ENCODE data around the gene FAM200C.
"Not testable (repeated sequence)": the region's sequence is repeated elsewhere in the genome, so short reads cannot be mapped to it uniquely, and the experiment has no call there.

Gene FAM200C

GRCh38 chr5:160399402-160400353 lies at the start of gene FAM200C:
FAM200C (minus strand) TSS chr5:160400054; CDS start chr5:160395490, 4,564 bp downstream.
- peak; percentile 87 for DNase-seq

- DNase-seq = no peak
Observed at GRCh38 chr5:160449458-160449857, 49.6 kb upstream of the FAM200C start.

- no peak for DNase-seq
Observed at GRCh38 chr5:160448886-160449285, 49.0 kb upstream of the FAM200C start.

GRCh38 chr5:160445751-160446150 lies 45.9 kb upstream of the FAM200C start:
- DNase-seq = no peak

- no peak for DNase-seq
Observed at GRCh38 chr5:160445132-160445531, 45.3 kb upstream of the FAM200C start.

- no peak for DNase-seq
Observed at GRCh38 chr5:160444407-160444806, 44.6 kb upstream of the FAM200C start.

- no peak for DNase-seq
Observed at GRCh38 chr5:160442824-160443431, 43.1 kb upstream of the FAM200C start.

- DNase-seq = no peak
Observed at GRCh38 chr5:160441311-160441781, 41.5 kb upstream of the FAM200C start.

- peak; percentile 97 for DNase-seq
Observed at GRCh38 chr5:160439205-160439600, 39.3 kb upstream of the FAM200C start.

- DNase-seq = peak; percentile 82
Observed at GRCh38 chr5:160438316-160439204, 38.7 kb upstream of the FAM200C start.

GRCh38 chr5:160437271-160437670 lies 37.4 kb upstream of the FAM200C start:
- no peak for DNase-seq

- not testable (repeated sequence) for DNase-seq
Observed at GRCh38 chr5:160436661-160437060, 36.8 kb upstream of the FAM200C start.

- no peak for DNase-seq
Observed at GRCh38 chr5:160436017-160436416, 36.2 kb upstream of the FAM200C start.

GRCh38 chr5:160435532-160435931 lies 35.7 kb upstream of the FAM200C start:
- no peak for DNase-seq

- peak; percentile 73 for DNase-seq
Observed at GRCh38 chr5:160434022-160434531, 34.2 kb upstream of the FAM200C start.

- DNase-seq = no peak
Observed at GRCh38 chr5:160432787-160433186, 32.9 kb upstream of the FAM200C start.

GRCh38 chr5:160432196-160432595 lies 32.3 kb upstream of the FAM200C start:
- DNase-seq = no peak

- no peak for DNase-seq
Observed at GRCh38 chr5:160427607-160428006, 27.8 kb upstream of the FAM200C start.

- DNase-seq = no peak
Observed at GRCh38 chr5:160423099-160423498, 23.2 kb upstream of the FAM200C start.

GRCh38 chr5:160421625-160422258 lies 21.9 kb upstream of the FAM200C start, which contains the start of gene PTTG1:
PTTG1 (plus strand) TSS chr5:160421855; CDS start chr5:160422313, 458 bp downstream.
- DNase-seq = peak; percentile 97

- no peak for DNase-seq
Observed at GRCh38 chr5:160420331-160420610, 20.4 kb upstream of the FAM200C start.

All from activated effector memory CD4-positive, alpha-beta T cell treated with anti-CD3 and anti-CD28 coated beads, Interleukin-2, amount 50 U/mL, for 16 hours (primary cell).